Body of pancreas (tissue), 4 donors: ENCODE data around the gene FIGLA.

ENCODE experiments used
- POLR2A ChIP-seq, 3 donors: fragments of 450-650 bp; IDR thresholded peaks; one replicate each; pipeline ENCODE4 v1.6.1; 2016; ENCODE audit warnings: antibody characterized with exemption in 3 of 3, mild to moderate bottlenecking in 2 of 3
- TF ChIP-seq, protein P1 (sequence below), 7 experiments: fragments of 450-650 bp in 4 of 7; fragments of 200-600 bp in 3 of 7; sonication (generic) in 3 of 7; IDR thresholded peaks; one replicate each; pipeline ENCODE4 v1.5.1; 2016 to 2019; ENCODE audit warnings: antibody characterized with exemption in 7 of 7

DNA sequence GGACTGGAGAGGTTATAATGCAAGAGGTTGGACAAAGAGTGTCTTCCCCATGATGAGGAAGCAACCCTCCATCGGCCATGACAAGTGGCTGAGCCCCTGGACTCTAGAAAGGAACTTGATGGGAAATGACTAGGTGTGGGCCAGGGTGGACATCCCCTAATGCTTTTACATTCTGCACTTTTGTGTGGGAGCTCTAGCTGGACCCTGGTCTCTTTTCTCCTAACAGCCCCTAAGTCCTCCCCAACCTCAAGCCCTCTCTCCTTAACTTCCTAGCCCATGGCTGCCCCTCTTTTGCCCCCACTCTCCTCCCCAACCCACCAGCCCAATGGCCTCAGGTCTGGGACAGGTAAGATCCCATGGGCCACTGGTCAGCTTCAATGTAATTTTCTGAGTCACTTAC, 42.8 kb upstream of the FIGLA start:
- TF ChIP-seq, protein P1, sequence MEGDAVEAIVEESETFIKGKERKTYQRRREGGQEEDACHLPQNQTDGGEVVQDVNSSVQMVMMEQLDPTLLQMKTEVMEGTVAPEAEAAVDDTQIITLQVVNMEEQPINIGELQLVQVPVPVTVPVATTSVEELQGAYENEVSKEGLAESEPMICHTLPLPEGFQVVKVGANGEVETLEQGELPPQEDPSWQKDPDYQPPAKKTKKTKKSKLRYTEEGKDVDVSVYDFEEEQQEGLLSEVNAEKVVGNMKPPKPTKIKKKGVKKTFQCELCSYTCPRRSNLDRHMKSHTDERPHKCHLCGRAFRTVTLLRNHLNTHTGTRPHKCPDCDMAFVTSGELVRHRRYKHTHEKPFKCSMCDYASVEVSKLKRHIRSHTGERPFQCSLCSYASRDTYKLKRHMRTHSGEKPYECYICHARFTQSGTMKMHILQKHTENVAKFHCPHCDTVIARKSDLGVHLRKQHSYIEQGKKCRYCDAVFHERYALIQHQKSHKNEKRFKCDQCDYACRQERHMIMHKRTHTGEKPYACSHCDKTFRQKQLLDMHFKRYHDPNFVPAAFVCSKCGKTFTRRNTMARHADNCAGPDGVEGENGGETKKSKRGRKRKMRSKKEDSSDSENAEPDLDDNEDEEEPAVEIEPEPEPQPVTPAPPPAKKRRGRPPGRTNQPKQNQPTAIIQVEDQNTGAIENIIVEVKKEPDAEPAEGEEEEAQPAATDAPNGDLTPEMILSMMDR (IDR thresholded peaks at IDR 0.05): no peak
- TF ChIP-seq POLR2A (IDR thresholded peaks at IDR 0.05): no peak
